Measurements from ENCODE around the gene SAP30L.

SAP30L gene

DNA sequence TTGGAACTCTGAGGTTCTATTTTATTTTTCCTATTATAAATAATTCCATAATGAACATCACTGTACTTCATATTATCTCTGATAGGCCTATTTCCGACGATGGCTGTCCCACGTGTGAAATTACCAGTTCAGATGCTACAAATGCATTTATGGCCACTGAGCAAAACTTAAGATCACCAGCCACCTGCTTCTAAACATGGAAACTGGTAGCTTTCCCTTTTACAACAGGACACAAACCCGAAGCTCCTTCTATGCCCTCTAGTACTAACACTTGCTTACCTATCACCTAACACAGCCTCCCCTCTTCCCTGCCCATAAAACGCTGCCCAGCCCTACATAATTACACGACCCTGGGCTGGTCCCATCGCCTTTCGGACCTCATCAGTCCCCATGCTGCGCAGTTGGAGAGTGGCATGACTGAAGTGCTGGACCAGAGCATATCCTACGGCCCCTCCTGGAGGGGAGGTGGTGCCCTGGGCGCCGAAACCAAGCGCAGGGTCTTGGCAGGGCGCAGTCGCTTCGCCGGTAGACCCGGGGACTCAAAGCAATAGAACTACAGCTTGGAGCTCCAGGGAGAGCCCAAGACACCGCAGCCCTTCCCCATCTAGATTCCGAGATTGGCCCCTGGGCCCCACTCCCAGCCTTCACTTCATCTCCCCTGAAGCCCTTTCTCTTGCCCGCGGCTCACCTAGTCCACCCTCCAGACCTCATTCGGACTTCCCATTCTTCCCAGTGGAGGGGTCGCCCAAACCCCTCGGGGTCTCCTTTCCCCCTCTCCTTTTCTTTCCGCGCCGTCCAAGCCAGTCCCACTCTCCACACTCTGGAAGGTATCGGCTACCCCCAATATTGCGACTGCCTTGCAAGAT, 1.0 kb upstream of the SAP30L start:
- Histone ChIP-seq H3K36me3 (peaks cover 36% of the 10 kb centered on the region), H3K4me3 (ENCODE audit: low read depth in 1 of 2, low read length in 1 of 2) (peak overlapping the region; percentile 88), H3K27ac (peak overlapping the region; percentile 84), H3K27me3 (no peaks in the 10 kb centered on the region), H3K9me3 (no peaks in the 10 kb centered on the region), H3K4me1 (ENCODE audit: control insufficient read depth in 1 of 2, insufficient read depth in 1 of 2, low read depth in 1 of 2, low read length in 1 of 2) (peaks cover 42 to 43% of the 10 kb centered on the region in 2 experiments)
- TF ChIP-seq, protein P1, sequence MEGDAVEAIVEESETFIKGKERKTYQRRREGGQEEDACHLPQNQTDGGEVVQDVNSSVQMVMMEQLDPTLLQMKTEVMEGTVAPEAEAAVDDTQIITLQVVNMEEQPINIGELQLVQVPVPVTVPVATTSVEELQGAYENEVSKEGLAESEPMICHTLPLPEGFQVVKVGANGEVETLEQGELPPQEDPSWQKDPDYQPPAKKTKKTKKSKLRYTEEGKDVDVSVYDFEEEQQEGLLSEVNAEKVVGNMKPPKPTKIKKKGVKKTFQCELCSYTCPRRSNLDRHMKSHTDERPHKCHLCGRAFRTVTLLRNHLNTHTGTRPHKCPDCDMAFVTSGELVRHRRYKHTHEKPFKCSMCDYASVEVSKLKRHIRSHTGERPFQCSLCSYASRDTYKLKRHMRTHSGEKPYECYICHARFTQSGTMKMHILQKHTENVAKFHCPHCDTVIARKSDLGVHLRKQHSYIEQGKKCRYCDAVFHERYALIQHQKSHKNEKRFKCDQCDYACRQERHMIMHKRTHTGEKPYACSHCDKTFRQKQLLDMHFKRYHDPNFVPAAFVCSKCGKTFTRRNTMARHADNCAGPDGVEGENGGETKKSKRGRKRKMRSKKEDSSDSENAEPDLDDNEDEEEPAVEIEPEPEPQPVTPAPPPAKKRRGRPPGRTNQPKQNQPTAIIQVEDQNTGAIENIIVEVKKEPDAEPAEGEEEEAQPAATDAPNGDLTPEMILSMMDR (IDR thresholded peaks at IDR 0.05), result no peak

DNA sequence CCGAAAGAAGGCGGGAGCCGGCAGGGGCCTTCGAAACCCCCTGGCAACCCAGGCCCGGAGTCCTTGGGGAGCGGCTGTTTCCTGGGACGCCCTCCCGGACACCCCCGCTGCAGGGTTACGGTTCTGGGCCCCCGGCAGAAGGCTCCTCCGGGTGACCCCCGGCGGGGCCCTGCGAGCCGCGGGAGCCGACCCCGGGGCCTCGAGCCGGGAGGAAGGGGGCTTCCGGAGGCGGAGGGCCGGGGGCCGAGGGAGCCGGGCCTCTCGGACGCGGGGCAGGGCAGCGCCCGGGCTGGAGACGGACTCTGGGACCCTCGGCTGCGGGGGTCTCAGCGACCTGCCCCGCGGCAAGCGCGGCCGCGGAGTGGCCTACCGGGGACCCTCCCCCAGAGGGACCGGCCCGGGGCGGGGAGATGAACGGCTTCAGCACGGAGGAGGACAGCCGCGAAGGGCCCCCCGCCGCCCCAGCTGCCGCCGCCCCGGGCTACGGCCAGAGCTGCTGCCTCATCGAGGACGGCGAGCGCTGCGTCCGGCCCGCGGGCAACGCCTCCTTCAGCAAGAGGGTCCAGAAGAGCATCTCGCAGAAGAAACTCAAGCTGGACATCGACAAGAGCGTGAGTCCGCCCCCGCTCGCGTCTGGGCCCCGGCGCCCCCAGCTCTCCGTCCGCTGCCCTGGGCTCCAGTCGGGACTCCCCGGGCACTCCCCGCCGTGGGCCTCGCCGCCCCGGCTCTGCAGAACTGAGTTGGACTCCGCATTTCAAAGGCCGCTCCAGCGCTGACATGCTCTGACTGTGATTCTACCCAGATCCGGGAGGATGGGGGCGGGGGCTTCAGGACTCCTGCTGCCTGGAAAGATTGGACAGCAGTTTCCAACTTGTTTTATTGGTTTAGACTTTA, 645 bp downstream of the SAP30L start:
- Histone ChIP-seq H3K4me3 (ENCODE audit: low read depth in 1 of 2, low read length in 1 of 2) (peak overlapping the region; percentile 88), H3K9me3 (no peaks in the 10 kb centered on the region), H3K27me3 (no peaks in the 10 kb centered on the region), H3K36me3 (peaks cover 37% of the 10 kb centered on the region), H3K4me1 (ENCODE audit: control insufficient read depth in 1 of 2, insufficient read depth in 1 of 2, low read depth in 1 of 2, low read length in 1 of 2) (peaks cover 42 to 43% of the 10 kb centered on the region in 2 experiments), H3K27ac (peak overlapping the region; percentile 84)
- TF ChIP-seq, protein P1 (IDR thresholded peaks at IDR 0.05), result no peak

DNA sequence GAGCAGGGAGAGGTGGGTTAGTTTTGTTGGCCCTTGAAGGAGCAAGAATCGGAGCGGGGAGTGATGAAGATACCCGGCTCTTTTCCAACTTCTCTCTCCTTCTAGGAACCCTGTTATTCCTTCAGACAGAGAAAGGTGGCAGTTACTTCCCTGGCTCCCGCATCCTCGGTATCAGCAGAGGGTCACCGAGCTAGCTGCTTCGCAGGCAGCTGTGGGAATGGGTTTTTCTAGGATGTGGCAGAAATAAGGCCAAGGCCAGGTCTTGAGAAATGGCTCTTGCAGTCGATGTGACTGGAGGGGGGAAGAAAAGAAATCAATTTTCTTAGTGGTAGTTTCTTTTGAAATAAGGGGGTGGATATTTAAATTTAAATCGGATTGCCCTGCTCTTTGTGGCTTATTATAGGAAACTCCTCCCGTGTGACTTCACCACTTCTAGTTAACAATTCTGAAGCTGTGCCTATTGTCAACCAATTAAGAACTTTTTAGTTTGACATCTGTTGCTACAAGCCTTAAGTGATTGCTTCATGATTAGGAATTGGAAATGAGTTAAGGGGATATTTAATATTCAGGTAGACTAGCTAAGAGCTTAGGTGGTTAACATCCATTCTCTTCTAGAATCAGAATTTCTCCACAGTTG, 1.4 kb downstream of the SAP30L start:
- Histone ChIP-seq H3K27me3 (no peaks in the 10 kb centered on the region), H3K4me1 (ENCODE audit: control insufficient read depth in 1 of 2, insufficient read depth in 1 of 2, low read depth in 1 of 2, low read length in 1 of 2) (peaks cover 42 to 43% of the 10 kb centered on the region in 2 experiments), H3K4me3 (ENCODE audit: low read depth in 1 of 2, low read length in 1 of 2) (peak overlapping the region; percentile 88), H3K27ac (peak overlapping the region; percentile 84), H3K36me3 (peaks cover 37% of the 10 kb centered on the region), H3K9me3 (no peaks in the 10 kb centered on the region)
- TF ChIP-seq, protein P1 (IDR thresholded peaks at IDR 0.05), result no peak

DNA sequence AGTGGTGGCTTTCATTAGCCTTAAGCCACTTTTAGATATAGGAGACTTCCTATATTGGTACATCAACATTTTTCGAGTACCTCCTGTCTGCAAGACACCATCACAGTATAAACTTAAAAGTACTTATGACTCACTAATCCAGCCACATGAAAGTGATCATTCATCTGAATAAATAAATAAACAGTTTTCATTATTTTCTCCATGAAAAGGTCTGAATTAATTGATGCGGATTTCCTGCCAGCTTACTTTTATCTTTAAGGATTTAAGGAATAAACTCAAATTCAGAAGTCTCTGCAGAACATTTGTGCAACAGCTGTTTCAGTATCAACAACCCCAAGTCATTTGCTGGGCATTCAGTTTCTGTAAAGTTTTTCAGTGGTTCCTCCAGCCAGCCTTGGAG, 4.0 kb downstream of the SAP30L start:
- Histone ChIP-seq H3K27me3 (no peaks in the 10 kb centered on the region), H3K27ac (no peak overlapping the region), H3K9me3 (no peaks in the 10 kb centered on the region), H3K36me3 (peaks cover 53% of the 10 kb centered on the region), H3K4me1 (ENCODE audit: control insufficient read depth in 1 of 2, insufficient read depth in 1 of 2, low read depth in 1 of 2, low read length in 1 of 2) (peaks cover 32 to 33% of the 10 kb centered on the region in 2 experiments), H3K4me3 (ENCODE audit: low read depth in 1 of 2, low read length in 1 of 2) (no peak overlapping the region)
- TF ChIP-seq, protein P1 (IDR thresholded peaks at IDR 0.05), result no peak

DNA sequence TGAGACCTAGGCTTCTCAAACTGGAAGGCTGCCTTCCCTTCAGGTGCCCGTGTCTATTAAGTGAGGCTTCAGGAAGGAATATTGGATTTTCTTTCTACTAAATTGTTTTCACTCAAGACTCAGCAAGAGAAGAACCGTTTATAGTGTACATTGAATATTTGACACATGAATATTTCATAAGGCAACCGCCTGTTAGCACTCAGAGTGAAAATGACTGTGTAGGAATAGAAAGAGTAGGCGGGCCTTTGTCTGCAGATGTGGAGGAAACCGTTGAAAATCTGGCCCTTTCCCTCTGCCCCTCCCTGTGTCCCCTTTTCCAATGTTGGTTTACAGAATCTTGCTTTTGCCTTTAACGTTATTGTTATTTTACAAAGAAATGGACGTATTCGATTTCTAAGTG, 6.2 kb downstream of the SAP30L start:
- Histone ChIP-seq H3K36me3 (peaks cover 75% of the 10 kb centered on the region), H3K4me1 (ENCODE audit: control insufficient read depth in 1 of 2, insufficient read depth in 1 of 2, low read depth in 1 of 2, low read length in 1 of 2) (peaks cover 23 to 24% of the 10 kb centered on the region in 2 experiments)
- TF ChIP-seq, protein P1 (IDR thresholded peaks at IDR 0.05), result no peak

More for the DNA sequence above, 6.2 kb downstream of the SAP30L start:
- Histone ChIP-seq H3K9me3 (no peaks in the 10 kb centered on the region), H3K27ac (no peak overlapping the region), H3K27me3 (no peaks in the 10 kb centered on the region), H3K4me3 (ENCODE audit: low read depth in 1 of 2, low read length in 1 of 2) (no peak overlapping the region)

Measured in neutrophil (primary cell).